ENCODE results near the gene VEGFC. TPM values are rescaled to one million over a fixed set of nuclear protein-coding genes. Genes with fewer than 3 reads are reported as not detected.

Gene VEGFC
- total RNA-seq, 1 experiment from 2014 or later = 15.7 TPM

DNA sequence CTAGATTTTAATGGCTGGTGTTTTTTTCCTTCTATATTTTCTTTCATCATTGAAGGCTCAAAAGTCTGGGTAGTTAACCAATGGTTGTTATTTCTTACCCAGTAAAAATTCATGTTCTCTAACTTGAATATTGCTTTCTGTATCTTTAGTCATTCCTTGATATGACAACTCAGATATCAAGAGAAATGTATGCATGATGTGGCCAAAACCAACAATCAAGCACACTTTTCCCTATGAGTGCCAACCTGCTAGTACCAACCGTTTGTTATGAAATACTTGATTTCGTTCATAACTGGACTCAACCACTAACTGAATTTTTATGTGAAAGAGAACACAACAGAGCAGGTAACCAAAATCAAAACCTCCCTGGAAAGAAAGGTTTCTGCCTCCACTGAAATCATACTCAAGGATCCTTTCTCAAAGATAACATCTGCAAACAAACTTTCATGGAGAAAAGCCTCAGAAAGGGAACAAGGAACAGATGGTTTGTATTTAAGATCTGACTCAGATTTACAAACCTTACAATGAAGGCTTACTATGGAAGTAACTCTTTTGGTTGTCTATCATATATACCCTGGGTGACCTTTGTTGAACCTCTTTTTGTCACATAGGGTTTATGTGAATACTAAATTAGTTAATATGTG lies 8.3 kb upstream of the VEGFC start:
- CTCF ChIA-PET = no interaction called here
- no peak overlapping the region for H3K27ac ChIP-seq (ENCODE audit: low read length)
- in situ Hi-C loops (cut with HindIII; ENCODE audit: low pct_unique_long_range_greater_than_20kb, low sequenced_read_pairs) = no loop called here

DNA sequence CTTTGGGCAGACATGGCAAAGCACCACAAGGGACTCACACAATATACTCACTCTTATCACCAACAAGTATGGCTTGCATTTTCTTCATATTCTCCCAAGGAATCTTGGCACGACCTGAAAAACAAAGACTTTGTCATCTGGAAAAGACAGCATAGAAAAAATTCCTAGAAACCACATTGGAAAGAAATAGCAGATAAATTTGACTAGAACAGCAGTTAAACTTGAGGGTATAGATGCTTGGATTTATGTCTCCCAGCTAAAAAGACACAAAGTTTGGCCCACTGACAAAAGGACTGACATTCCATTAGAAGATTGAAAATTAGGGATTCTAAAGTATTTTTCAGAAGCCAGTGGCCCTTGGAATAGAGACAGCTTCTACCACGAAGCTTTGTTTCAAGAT lies 6.9 kb upstream of the VEGFC start:
- H3K9me3 ChIP-seq (ENCODE audit: control insufficient read depth, insufficient read depth, low read depth, low read length) = no peaks in the 10 kb centered on the region
- no peak overlapping the region for H3K4me3 ChIP-seq (ENCODE audit: low read depth in 2 of 2, low read length in 2 of 2)
- in situ Hi-C loops (cut with HindIII; ENCODE audit: low pct_unique_long_range_greater_than_20kb, low sequenced_read_pairs) (no loop called here), intact Hi-C loops (cut with micrococcal nuclease; ENCODE audit: unreplicated experiment) (no loop called here)
- no peak overlapping the region for H3K27ac ChIP-seq (ENCODE audit: low read length)
- H3K27me3 ChIP-seq (ENCODE audit: control insufficient read depth, insufficient read depth, low read length) = no peaks in the 10 kb centered on the region
- ChIA-PET POLR2A (no interaction called here), CTCF (no interaction called here)
- DNase-seq (ENCODE audit: low read depth, low spot score) = no peak
- BruUV-seq (replicated peaks) = no TSS peak
- H3K36me3 ChIP-seq (ENCODE audit: control insufficient read depth, insufficient read depth, low read length) = no peaks in the 10 kb centered on the region
- ATAC-seq = no peak
- TF ChIP-seq, protein P1, sequence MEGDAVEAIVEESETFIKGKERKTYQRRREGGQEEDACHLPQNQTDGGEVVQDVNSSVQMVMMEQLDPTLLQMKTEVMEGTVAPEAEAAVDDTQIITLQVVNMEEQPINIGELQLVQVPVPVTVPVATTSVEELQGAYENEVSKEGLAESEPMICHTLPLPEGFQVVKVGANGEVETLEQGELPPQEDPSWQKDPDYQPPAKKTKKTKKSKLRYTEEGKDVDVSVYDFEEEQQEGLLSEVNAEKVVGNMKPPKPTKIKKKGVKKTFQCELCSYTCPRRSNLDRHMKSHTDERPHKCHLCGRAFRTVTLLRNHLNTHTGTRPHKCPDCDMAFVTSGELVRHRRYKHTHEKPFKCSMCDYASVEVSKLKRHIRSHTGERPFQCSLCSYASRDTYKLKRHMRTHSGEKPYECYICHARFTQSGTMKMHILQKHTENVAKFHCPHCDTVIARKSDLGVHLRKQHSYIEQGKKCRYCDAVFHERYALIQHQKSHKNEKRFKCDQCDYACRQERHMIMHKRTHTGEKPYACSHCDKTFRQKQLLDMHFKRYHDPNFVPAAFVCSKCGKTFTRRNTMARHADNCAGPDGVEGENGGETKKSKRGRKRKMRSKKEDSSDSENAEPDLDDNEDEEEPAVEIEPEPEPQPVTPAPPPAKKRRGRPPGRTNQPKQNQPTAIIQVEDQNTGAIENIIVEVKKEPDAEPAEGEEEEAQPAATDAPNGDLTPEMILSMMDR (IDR thresholded peaks at IDR 0.05) = no peak
- no peak for TF ChIP-seq POLR2AphosphoS5 (IDR thresholded peaks at IDR 0.05; ENCODE audit: low read depth, low read length)
- TF ChIP-seq, protein P2, sequence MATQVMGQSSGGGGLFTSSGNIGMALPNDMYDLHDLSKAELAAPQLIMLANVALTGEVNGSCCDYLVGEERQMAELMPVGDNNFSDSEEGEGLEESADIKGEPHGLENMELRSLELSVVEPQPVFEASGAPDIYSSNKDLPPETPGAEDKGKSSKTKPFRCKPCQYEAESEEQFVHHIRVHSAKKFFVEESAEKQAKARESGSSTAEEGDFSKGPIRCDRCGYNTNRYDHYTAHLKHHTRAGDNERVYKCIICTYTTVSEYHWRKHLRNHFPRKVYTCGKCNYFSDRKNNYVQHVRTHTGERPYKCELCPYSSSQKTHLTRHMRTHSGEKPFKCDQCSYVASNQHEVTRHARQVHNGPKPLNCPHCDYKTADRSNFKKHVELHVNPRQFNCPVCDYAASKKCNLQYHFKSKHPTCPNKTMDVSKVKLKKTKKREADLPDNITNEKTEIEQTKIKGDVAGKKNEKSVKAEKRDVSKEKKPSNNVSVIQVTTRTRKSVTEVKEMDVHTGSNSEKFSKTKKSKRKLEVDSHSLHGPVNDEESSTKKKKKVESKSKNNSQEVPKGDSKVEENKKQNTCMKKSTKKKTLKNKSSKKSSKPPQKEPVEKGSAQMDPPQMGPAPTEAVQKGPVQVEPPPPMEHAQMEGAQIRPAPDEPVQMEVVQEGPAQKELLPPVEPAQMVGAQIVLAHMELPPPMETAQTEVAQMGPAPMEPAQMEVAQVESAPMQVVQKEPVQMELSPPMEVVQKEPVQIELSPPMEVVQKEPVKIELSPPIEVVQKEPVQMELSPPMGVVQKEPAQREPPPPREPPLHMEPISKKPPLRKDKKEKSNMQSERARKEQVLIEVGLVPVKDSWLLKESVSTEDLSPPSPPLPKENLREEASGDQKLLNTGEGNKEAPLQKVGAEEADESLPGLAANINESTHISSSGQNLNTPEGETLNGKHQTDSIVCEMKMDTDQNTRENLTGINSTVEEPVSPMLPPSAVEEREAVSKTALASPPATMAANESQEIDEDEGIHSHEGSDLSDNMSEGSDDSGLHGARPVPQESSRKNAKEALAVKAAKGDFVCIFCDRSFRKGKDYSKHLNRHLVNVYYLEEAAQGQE (IDR thresholded peaks at IDR 0.05; ENCODE audit: insufficient read depth in 1 of 2, low read depth in 2 of 2, low read length in 1 of 2) = no peak
- no peak for TF ChIP-seq TCF7L2 (IDR thresholded peaks at IDR 0.05; ENCODE audit: low read depth, low read length)
- no peak for TF ChIP-seq SIN3A (IDR thresholded peaks at IDR 0.05; ENCODE audit: borderline replicate concordance, insufficient read depth, low read depth, low read length)
- peaks cover 3% of the 10 kb centered on the region; the same call in 1 of the 2 replicates for H3K4me1 ChIP-seq (ENCODE audit: control insufficient read depth, insufficient read depth, low read length)

More for the DNA sequence above, 8.3 kb upstream of the VEGFC start:
- H3K27me3 ChIP-seq (ENCODE audit: control insufficient read depth, insufficient read depth, low read length) = no peaks in the 10 kb centered on the region
- no peak for ATAC-seq
- H3K4me1 ChIP-seq (ENCODE audit: control insufficient read depth, insufficient read depth, low read length) = no peaks in the 10 kb centered on the region
- DNase-seq (ENCODE audit: low read depth, low spot score) = no peak
- POLR2A ChIA-PET = no interaction called here
- no peaks in the 10 kb centered on the region for H3K9me3 ChIP-seq (ENCODE audit: control insufficient read depth, insufficient read depth, low read depth, low read length)
- no peak overlapping the region for H3K4me3 ChIP-seq (ENCODE audit: low read depth in 2 of 2, low read length in 2 of 2)
- no TSS peak for BruUV-seq (replicated peaks)
- TF ChIP-seq SIN3A (IDR thresholded peaks at IDR 0.05; ENCODE audit: borderline replicate concordance, insufficient read depth, low read depth, low read length) = no peak
- TF ChIP-seq, protein P1 (IDR thresholded peaks at IDR 0.05) = no peak
- TF ChIP-seq, protein P2 (IDR thresholded peaks at IDR 0.05; ENCODE audit: insufficient read depth in 1 of 2, low read depth in 2 of 2, low read length in 1 of 2) = no peak
- no peaks in the 10 kb centered on the region for H3K36me3 ChIP-seq (ENCODE audit: control insufficient read depth, insufficient read depth, low read length)
- intact Hi-C loops (cut with micrococcal nuclease; ENCODE audit: unreplicated experiment) = no loop called here
